GM19324 (cell line): ENCODE measurements around the gene GNB1.

Experiments used
- ATAC-seq: cut with Tn5 transposase; IDR thresholded peaks from one replicate; pipeline ENCODE4 v1.9.1; 2021; ENCODE audit warnings: mild to moderate bottlenecking, moderate library complexity; ENCODE audit not compliant: unreplicated experiment, low FRiP score

The GNB1 gene

DNA sequence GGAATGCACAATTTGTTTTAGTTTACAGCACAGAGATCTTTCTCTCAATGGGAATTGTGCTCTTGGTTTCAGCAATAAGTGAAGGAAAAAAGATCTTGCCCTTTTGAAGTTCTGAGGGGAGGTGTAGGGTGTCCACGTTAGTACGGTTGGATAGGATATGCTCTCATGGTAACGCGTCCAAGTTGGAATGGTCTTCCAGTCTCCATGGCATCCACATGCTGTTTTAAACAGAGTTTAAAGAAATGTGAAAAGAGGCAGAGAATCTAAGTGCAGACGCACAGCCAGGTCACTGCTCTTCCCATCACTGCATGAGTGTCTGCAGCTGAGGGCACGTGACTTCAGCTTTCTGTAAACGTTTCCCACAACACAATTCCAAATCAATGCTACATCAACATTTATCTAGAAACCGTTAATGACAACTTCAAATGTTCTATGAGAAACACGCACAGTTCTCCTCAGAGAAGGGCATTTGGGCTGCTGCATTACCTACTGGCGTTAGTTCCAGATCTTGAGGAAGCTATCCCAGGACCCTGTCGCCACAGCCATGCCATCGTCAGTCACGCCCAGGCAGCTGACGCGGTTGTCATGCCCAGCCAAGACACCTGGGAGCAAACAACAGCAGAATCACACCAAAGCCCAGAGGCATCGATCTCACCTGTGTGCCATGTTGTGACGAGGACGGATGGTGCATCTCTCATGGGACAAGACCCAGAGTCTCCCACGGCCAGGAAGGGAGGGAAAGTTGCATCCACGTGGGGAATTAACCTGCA is 103.9 kb downstream of the GNB1 start:
- no peak for ATAC-seq

- ATAC-seq: no peak
These were observed 105.2 kb downstream of the GNB1 start for GRCh38 chr1:1785666-1786065.

- ATAC-seq: no peak
These were observed 106.0 kb downstream of the GNB1 start for GRCh38 chr1:1784933-1785332.

- no peak for ATAC-seq
These were observed 107.6 kb downstream of the GNB1 start for GRCh38 chr1:1783320-1783719.

DNA sequence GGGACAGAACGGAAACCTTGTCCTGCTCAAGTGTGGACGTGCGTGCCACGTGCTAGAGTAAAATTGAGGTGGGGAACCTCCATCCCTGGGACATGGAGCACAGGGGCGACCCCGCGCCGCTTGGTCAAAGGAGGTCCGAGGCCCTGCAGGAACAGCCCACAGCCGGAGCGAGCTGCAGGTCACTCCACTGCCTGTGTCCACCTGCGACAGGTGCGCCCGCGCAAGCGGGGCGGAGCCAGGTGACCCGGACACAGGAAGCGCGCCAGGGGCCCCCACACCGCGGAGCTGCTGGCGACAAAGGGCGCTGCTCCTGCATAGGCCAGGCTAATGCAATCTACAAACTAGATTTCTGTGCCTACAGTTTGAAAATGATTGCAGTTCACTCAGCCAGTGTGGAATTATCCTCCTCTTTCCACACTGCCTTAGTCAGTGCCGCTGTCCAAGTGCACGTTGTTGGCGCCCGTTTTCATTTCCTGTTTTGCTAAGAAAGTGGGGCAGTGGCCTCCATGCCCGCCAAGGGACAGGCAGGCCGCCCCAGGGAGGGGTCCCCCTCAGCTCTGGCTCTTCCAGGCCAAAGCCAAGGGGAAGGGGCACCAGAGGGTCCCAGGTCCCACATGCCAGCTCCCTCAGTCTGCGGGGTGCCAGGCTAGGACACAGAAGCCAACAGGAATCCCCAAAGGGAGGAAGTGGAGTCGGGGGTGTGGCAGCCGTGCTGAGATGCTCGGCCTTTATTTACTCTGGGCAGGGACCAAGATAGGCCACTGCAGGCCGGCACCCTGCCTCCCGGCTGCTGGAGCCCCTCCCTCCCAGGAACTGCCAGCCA is 108.3 kb downstream of the GNB1 start:
- no peak for ATAC-seq

- no peak for ATAC-seq
These were observed 109.4 kb downstream of the GNB1 start for GRCh38 chr1:1781526-1781903.

- no peak for ATAC-seq
These were observed 110.0 kb downstream of the GNB1 start for GRCh38 chr1:1780598-1781525.

GRCh38 chr1:1779691-1780597 is 110.9 kb downstream of the GNB1 start:
- peak; percentile 25 for ATAC-seq

DNA sequence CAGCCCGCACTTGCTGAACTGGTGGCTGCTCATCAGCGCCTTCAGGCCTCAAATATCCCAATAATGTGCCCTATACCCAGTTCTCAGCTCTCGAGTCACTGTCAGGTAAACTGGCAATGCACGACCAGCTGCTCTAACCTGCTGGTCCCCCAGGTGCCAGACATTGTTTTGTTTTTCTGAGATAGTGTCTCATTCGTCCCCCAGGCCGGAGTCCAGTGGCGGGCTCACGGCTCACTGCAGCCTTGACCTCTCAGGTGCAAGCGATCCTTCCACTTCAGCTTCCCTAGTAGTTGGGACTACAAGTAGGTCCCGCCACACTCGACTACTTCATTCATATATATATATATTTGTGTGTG is 111.6 kb downstream of the GNB1 start:
- ATAC-seq: no peak

GRCh38 chr1:1778663-1779319 is 112.1 kb downstream of the GNB1 start:
- ATAC-seq: peak; percentile 71

- ATAC-seq: peak; percentile 58
These were observed 112.8 kb downstream of the GNB1 start, which contains the start of gene NADK for GRCh38 chr1:1777950-1778662. NADK (minus strand) TSS chr1:1778470; CDS start chr1:1765406, 13,064 bp downstream.

- no peak for ATAC-seq
These were observed 113.3 kb downstream of the GNB1 start for GRCh38 chr1:1777583-1777899.

- no peak for ATAC-seq
These were observed 114.0 kb downstream of the GNB1 start for GRCh38 chr1:1776672-1777582.

- ATAC-seq: no peak
These were observed 115.3 kb downstream of the GNB1 start for GRCh38 chr1:1775327-1776226.

- ATAC-seq: no peak
These were observed 117.0 kb downstream of the GNB1 start for GRCh38 chr1:1773874-1774273.

DNA sequence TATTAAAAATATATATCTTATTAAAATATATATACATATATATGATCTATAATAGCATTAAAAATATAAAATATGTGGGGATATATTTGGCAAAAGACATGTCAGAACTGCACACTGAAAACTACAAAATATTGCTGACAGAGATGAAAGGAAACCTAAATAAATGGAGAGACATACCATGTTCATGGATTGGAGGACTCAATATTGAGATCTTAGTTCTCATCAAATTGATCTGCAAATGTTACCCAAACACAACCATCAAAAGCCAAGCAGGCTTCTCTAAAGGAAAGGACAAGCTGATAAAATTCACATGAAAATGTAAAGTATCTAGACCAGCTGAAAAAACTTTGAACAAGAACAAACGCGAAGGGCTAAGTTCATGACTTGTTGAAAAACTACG is 119.8 kb downstream of the GNB1 start:
- ATAC-seq: no peak

GRCh38 chr1:1770102-1770501 is 120.8 kb downstream of the GNB1 start:
- ATAC-seq: no peak
